PC-9 (cell line): Measurements from ENCODE around the gene MTA1.

Experiments
- EZH2 ChIP-seq: fragments of 200-600 bp; sonication (generic); IDR thresholded peaks from 2 replicates; pipeline ENCODE4 v1.8.0; 2017; ENCODE audit warnings: antibody characterized with exemption, low read depth
- TF ChIP-seq, protein P1 (sequence below): fragments of 200-600 bp; sonication (generic); conservative IDR thresholded peaks from 2 replicates; pipeline ENCODE4 v1.6.1; 2017; ENCODE audit warnings: mixed run types, antibody characterized with exemption, mild to moderate bottlenecking, moderate library complexity

DNA sequence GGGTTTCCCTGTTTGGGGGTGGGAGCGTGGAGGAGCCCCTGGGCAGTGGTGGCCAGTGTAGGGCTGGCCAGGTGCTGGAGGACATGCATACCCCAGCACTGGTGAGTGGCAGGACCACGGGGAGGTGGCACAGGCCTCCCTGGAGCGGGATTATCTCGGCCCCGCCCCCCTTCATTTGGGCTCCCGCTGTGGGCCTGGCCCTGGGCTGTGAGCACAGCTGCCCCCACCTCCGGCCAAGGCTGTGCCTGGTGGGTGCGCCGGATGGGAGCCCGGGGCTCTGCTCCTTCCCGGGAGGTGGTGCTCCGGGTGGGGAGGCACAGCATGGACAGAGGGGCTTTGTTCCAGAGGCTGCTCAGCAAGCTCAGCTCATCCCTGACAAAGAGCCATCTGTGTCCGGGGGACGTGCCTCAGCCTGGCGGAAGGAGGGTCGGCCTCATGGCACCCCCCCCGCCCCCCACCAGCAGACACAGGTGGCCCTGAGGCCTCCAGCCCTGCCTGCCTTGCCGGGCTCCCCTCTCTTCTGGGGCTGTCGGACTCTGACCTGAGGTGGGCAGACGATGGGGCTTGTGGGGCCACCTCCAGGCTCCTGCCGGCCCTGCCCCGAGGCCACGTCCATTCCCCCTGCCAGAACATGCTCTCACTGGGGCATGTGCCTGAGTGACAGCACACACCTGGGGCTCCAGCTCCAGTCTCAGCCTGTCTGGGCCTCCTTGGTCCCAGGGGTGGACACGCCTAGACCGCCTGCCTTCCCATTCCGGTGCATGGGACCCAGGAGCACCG lies 79.8 kb downstream of the MTA1 start:
- TF ChIP-seq, protein P1, sequence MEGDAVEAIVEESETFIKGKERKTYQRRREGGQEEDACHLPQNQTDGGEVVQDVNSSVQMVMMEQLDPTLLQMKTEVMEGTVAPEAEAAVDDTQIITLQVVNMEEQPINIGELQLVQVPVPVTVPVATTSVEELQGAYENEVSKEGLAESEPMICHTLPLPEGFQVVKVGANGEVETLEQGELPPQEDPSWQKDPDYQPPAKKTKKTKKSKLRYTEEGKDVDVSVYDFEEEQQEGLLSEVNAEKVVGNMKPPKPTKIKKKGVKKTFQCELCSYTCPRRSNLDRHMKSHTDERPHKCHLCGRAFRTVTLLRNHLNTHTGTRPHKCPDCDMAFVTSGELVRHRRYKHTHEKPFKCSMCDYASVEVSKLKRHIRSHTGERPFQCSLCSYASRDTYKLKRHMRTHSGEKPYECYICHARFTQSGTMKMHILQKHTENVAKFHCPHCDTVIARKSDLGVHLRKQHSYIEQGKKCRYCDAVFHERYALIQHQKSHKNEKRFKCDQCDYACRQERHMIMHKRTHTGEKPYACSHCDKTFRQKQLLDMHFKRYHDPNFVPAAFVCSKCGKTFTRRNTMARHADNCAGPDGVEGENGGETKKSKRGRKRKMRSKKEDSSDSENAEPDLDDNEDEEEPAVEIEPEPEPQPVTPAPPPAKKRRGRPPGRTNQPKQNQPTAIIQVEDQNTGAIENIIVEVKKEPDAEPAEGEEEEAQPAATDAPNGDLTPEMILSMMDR: no peak
- no peak for TF ChIP-seq EZH2
